GM21529 (cell line): ENCODE results near the gene DUXA.
A peak's percentile ranks its signal among the peaks of the same experiment; 100 is the strongest.
"Not testable (repeated sequence)": the region's sequence is repeated elsewhere in the genome, so short reads cannot be mapped to it uniquely, and the experiment has no call there.

Experiments
- ATAC-seq: cut with Tn5 transposase; IDR thresholded peaks from one replicate; pipeline ENCODE4 v1.9.1; 2021; ENCODE audit not compliant: unreplicated experiment

The DUXA gene

DNA sequence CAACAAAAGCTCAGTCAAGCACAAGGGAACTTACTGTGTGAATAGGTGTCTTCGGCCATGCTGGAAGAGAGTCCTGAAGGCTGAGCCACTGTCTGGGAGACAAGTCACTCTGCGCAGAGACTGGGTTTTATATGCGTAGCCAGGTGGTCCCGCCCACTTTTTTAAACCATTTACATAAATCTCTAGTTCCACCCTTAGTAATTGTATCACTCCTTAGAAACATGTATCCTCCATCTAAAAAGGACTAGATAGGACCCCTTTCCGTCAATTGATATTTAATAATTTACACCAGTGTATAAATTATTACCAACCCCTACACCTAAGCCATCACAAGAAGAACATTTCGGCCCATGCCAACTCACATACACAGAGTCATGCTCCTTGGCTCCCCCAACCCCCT lies at the start of gene DUXA:
Gene DUXA (minus strand): TSS at position 101 of the 400 bp plus-strand sequence. CDS start 42 bp downstream, at position 59.
- no peak for ATAC-seq

DNA sequence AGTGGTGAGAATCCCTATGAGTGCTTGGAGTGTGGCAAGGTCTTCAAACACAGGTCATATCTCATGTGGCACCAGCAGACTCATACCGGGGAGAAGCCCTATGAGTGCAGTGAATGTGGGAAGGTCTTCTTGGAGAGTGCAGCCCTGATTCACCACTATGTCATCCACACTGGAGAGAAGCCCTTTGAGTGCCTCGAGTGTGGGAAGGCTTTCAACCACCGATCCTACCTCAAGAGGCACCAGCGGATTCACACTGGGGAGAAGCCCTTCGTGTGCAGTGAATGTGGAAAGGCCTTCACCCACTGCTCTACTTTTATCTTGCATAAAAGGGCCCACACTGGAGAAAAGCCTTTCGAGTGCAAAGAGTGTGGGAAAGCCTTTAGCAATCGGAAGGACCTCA lies 44.8 kb upstream of the DUXA start:
- no peak for ATAC-seq

DNA sequence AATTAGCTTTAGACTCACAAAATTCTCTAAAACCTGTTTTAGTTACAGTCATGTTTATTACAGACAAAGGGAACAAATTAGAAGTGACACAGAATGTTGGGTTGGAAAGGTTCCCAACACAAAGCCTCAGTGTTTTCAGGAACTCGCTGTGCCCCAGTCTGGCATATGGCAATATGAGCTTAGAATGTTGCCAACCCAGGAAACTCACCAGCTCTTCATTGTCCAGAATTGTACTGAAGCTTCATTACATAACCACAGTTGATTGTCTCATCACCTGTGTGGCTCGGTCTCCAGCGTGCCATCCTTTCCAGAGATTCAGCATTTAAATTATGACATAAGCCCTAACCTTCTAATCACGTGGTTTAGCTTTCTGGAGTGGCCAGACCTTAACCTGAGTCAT lies 43.1 kb upstream of the DUXA start:
- no peak for ATAC-seq

DNA sequence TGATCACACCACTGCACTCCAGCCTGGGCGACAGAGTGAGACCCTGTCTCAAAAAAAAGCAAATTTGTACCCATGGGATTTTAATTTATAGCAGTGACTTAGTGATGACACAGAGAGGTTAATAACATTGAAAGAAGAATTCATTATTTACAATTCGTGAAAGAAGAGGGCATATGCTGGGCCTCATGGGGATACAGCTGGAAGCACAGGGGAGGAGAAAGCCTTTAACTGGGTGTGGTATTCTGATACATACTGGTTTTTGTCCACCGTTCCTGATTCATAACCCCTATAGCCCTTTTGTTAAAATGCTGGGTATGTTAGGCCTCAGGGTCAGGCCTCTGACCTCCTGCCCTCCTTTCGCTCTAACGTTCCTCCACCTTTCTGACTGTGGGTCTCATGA lies 34.9 kb upstream of the DUXA start:
- no peak for ATAC-seq

DNA sequence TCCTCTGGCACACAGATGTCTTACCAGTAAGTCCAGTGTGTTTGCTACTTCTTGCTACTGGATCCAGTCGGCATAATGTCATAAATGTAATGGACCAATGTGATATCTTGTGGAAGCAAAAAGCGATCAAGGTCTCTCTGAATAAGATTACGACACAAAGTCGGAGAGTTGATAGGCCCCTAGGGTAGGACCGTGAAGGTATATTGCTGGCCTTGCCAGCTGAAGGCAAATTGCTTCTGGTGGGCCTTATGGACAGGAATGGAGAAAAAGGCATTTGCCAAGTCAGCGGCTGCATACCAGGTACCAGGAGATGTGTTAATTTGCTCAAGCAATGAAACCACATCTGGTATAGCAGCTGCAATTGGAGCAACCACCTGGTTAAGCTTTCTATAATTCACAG lies 30.6 kb upstream of the DUXA start:
- not testable (repeated sequence) for ATAC-seq

DNA sequence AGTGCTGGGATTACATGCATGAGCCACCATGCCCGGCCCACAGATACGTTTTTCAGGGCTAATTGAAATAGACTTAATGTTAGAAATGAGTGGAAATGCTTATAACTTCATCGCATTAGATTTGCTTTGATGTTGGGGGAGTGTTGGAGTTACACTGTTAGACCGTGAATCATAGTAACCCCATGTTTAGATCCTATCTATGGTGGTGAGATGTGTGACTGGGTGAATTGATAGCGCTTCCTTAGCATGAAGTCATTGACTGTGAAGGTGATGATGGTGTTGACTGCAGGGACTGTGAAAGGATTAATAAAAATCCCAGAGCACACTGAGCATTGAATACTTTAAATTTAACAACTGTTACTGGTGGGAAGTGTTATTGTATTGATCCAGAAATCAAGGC lies 25.7 kb upstream of the DUXA start:
- ATAC-seq = no peak

DNA sequence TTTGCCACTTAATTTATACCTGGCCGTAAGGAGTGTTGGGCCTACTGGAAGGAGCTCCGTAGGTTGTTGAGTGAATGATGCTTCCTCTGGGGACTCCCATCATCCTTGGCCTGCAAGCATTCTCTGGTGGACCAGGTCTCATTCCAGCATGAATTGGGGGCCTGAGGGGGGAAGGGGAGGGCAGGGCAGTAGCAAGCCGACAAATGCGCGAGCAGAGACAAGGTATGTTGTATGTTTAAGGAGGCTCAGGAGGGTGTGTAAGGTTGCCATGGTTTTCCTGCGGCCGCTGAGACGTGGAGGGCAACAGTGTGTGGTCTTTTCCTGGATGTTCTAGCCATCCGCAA lies 24.8 kb upstream of the DUXA start:
- ATAC-seq = no peak

DNA sequence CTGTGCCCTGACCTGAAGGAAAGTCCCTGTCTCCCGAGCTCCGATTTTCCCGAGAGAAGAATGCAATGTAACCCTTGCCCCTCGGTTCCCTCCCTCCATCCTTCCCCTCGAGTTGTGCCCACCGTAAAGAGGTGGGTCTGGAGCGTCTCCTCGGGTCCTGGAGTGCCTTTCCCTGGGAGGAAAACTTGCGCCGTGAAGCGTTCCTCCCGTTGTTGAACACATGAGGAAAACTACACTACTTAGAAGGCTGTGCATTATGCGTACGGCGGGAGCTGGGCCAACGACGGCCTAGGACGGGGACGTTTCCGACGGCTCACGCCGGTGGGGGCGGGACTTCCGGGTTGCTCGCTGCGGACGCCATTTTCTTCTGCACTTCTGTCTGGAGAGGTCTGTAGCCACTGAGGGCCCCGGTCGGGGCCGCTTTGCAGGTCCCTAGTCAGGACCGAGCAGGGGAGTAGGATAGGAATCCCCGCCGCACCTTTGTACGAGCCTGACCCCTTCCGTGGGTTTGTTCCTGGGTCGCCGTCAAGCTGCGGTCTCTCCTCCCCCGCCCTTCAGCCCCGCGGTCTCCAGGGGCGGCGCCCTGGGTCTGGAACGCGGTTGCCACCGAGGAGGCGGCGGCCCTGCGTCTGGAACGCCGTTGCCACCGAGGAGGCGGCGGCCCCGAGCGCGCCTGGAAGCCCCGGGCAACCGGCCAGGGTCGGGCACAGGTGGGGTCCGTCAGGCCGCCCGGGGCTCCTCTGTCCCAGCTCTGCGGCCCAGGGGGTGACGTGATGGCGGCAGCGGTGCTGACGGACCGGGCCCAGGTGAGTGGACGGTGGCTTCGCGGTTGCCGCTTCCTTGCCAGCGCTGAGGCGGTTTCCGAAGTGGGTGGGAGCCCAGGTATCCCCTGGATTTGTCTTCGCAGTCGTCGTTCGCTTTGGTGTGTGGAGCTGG lies 24.1 kb upstream of the DUXA start, which contains the start of gene ZNF264:
Gene ZNF264 (plus strand): TSS at position 360 of the 936 bp plus-strand sequence. CDS start 414 bp downstream, at position 774.
- ATAC-seq = peak; percentile 91

DNA sequence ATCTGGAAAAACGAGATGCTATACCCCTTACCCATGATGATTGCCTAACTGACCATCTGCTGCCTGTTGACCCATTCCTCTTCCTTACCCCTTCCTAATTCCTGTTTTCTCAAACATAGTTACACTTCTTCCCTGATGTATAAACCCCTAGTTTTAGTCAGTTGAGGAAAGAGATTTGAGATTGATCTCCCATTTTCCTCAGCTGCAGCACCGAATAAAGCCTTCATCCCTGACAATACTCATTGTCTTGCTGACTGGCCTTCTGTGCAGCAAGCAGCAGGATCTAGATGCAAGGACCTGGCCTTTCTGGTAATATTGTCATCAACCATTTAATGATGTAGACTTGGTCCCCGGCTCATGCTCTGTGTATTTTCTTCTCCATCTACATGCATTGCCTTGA lies 23.0 kb upstream of the DUXA start:
- no peak for ATAC-seq

DNA sequence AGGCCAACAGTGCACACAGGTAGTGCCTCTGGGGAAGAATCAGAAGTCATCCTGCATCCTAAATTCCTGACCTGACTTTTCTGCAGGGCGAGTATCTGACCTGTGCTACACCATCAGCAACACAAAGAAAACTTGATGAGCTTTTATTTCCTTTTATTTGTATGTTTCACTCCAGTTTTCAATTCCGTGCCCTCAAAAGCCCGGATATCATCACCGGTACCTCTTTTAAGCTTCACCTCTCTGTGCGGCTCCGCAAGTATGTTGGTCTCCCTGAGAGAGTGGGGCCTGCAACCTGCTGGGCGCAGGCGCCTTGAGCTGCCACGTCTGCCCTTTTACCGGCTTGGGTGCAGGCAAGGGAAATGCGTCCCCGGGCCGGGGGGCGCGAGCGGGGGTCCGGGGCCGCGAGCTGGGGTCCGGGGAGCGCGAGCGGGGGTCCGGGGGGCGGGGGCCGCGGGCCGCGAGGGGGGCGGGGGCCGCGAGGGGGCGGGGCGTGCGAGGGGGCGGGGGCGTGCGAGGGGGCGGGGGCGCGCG lies 4.3 kb upstream of the DUXA start:
- no peak for ATAC-seq

DNA sequence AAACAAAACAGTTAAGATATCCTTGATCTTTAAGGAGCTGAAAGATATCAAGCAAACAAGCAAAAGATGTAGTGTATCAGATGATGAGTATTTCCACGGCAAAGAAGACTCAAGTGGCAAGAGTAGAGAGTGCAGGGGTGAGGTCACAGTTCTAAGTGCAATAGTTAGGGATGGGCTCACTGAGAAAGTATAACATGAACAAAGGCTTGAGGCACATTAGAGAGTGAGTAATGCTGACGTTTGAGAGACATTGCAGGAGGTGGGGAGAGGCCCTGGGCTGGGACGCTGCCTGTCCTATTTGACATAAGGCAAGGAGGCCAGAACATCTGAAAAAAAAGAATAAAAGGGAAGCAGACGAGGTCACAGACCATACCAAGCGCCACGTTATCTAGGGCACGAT lies 1.4 kb downstream of the DUXA start:
- ATAC-seq = no peak

DNA sequence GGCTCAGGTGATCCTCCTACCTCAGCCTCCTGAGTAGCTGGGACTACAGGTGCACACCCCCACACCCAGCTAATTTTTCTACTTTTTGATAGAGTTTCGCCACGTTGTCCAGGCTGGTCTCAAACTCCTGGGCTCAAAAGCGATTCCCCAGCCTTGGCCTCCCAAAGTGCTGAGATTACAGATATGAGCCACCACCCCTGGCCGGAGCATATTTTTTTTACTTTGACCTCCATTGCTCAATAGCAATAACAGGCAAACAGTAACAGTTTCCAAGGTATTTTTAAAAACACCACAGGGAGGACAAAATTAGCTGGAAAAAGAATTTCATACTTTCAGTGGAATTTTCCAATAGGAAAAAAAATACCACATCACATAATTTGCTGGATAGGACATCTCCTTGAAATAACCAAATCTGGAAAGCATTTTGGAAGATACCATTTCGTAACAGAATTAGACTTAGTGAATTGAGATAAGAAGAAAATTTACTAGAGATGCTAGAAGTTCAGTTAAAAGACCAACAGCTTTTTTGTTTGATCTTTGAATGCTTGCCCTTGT lies 5.2 kb downstream of the DUXA start:
- no peak for ATAC-seq

DNA sequence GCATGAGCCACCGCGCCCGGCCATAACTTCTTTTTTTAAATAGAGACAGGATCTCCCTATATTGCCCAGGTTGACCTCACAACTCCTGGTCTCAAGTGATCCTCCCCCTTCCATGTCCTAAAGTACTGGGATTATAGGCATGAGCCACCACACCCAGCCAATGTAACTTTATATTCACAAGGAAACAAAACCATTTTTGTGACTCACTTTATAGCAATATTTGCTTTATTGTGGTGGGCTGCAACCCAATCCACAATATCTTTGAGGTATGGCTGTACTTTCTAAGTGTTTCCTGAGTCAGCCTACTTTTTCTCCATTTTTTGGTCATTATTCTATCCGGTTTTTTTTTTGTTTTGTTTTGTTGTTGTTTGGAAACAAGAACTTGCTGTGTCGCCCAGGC lies 14.4 kb downstream of the DUXA start:
- ATAC-seq = no peak

DNA sequence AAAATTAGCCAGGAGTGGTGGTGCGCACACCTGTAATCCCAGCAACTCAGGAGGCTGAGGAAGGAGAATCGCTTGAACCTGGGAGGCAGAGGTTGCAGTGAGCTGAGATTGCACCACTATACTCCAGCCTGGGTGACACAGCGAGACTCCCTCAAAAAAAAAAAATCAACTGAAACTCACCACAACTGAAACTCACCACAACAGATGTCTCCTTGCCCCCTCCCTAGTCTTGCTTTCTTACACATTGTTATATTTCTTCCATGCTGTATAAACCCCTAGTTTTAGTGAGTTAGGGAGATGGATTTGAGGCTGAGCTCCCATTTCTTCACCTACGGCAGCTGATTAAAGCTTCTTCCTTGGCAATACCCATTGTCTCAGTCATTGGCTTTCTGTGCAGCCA lies 25.6 kb downstream of the DUXA start:
- ATAC-seq = no peak

DNA sequence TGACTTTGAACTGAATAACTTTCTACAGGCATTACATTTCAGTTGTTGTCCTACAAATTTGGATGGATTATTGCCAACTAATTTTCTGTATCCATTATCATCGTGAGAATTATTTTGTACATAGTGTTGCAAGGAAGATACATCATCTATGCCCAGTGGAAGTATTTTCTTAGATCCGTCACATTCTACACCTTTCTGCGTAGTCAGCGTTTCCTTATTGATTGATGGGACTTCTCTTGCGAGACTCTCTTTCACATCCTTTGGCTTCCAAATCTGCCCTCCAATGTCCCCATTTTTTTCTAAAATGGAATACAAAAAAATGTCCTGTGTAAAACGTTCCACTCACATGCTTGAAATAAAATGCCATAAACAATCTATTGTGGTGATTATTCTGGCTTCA lies 31.5 kb downstream of the DUXA start:
- no peak for ATAC-seq

DNA sequence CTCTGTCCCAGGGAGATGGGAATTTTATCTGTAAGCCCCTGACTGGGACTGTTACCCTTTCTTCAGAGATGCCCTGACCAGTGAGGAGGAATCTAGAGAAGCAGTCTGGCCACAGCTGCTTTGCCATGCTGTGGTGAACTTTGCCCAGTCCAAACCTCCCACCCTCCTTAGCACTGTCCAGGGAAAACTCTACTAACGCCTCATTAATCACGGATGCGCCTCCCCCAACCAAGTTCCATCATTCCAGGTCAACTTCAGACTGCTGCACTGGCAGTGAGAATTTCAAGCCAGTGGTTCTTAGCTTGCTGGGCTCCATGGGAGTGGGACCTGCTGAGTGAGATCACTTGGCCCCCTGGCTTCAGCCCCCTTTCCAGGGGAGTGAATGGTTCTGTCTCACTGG lies 39.9 kb downstream of the DUXA start:
- not testable (repeated sequence) for ATAC-seq

DNA sequence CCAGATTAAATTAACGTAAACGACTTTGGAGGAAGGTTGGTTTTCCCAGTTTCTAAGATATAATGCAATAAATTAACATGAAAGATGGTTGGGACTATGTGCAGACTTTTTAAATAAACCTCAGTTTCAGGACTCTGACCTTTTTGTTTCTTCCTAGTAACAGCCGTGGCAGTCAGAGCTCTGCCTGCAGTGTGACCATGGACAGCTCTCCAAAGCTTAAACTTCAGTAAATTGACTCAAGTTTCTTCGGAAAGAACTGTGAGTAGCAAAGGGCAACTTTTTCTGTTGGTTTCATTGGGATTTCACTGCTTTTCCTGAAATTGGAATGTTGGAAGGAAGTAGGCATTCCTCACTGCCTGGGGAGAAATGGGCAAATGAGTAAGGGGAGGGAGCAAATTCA lies 43.4 kb downstream of the DUXA start:
- no peak for ATAC-seq

DNA sequence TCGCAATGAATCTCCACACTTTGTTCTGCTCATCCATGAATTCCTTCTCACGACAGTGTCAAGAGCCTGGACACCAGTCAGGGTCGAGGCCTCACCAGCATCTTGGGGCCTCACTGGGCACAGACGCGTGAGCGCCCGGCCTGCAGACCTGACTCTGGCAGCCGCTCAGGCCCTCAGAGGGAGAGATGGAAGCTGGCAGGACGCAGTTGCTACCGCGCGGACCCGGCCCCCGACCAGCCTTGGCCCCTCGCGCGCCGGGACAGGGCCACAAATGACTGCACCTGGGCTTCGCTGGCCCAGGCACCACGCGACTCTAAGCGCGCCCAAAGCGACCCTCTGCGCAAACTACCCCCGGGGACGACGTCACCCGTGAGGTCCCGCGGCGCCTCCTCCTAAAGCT lies 48.4 kb downstream of the DUXA start:
- ATAC-seq = no peak

DNA sequence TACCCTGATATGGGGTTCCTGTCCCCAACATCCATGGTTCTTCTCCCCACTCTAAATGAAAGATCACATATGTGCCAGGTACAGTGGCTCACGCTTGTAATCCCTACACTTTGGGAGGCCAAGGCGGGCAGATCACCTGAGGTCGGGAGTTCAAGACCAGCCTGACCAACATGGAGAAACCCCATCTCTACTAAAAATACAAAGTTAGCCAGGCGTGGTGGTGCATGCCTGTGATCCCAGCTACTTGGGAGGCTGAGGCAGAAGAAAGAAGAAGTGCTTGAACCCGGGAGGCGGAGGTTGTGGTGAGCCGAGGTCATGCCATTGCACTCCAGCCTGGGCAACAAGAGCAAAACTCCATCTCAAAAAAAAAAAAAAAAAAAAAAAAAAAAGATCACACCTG lies 53.8 kb downstream of the DUXA start:
- not testable (repeated sequence) for ATAC-seq

DNA sequence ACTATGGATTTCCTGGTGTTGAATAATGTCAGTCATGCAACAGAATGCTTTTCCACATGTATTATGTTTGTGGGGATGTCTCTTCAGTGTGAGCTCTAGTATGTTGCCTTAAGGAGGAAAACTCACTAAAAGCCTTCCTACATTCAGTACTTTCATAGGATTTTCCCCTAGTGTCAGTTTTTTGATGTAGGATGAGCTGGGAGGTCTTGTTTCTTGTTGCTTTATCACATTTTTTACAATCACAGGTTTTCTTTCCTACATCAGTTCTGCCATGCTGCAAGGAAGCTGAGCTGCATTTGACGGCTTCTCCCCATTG lies 56.0 kb downstream of the DUXA start:
- no peak for ATAC-seq

DNA sequence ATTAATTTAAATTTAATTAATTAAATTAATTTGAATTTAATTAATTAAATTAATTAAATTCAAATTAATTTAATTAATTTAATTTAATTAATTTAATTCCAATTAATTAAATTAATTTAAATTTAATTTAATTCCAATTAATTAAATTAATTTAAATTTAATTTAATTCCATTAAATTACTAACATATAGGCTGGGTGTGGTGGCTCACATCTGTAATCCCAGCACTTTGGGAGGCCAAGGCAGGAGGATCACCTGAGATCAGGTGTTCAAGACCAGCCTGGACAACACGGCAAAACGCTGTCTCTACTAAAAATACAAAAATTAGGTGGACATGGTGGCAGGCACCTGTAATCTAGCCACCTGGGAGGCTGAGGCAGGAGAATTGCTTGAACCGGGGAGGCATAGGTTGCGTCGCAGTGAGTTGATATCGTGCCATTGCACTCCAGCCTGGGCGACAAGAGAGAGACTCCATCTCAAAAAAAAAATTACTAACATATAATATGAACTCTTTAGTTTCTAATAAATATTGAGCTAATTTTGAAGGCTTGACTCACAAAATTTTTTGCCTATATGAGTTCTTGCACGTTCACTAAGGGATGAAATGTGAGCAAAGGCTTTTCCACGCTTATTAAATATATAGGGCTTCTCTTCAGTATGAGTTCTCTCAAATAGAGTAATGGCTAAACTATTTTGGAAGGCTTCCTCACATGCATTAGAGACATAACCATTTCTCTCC lies 56.5 kb downstream of the DUXA start:
- ATAC-seq = no peak

DNA sequence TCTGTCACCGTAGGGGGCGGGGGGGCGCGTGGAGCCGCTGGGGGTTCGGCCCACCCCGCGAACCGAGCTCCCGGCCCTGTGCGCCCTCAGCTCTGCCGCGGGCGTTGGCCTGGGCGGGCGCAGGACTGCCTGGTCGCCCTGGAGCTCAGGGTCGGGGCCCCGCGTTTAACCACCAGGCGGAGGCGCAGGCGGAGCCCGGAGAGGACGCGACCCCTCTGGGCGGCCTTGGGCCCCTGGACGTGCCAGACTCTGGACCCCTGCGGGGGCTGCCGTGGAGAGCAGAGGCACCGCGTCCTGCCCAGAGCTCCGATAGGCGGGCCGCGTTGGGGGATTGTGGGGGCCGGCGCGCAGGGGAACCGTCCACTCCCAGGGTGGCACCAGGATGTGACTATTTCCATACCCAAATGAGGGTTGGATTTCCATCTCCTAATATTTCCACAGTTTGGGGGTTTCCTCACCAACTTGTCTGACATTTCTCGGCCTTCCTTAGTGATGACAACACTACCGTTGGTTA lies 60.5 kb downstream of the DUXA start:
- no peak for ATAC-seq
